Measurements from ENCODE around the gene HCFC1R1.
"Not testable (repeated sequence)": the region's sequence is repeated elsewhere in the genome, so short reads cannot be mapped to it uniquely, and the experiment has no call there.

HCFC1R1 gene

GRCh38 chr16:3023669-3024478 lies at the start of gene HCFC1R1, which contains the start of gene THOC6:
TSS of gene HCFC1R1 (minus strand) at chr16:3023942. CDS start at chr16:3023941, 1 bp downstream.
TSS of gene THOC6 (plus strand) at chr16:3024035. CDS start at chr16:3024327, 292 bp downstream.
- DNase-seq = peak; percentile 80 to 85

GRCh38 chr16:3073448-3073847 lies 49.7 kb upstream of the HCFC1R1 start:
- no peak for DNase-seq

- not testable (repeated sequence) for DNase-seq
Measured at GRCh38 chr16:3072576-3073263, 49.0 kb upstream of the HCFC1R1 start.

- not testable (repeated sequence) for DNase-seq
Measured at GRCh38 chr16:3072148-3072547, 48.4 kb upstream of the HCFC1R1 start.

GRCh38 chr16:3071655-3072054 lies 47.9 kb upstream of the HCFC1R1 start:
- no peak for DNase-seq

GRCh38 chr16:3070608-3071111 lies 46.9 kb upstream of the HCFC1R1 start:
- no peak for DNase-seq

- DNase-seq = not testable (repeated sequence)
Measured at GRCh38 chr16:3069146-3069545, 45.4 kb upstream of the HCFC1R1 start.

GRCh38 chr16:3068487-3068886 lies 44.7 kb upstream of the HCFC1R1 start:
- DNase-seq = no peak

GRCh38 chr16:3066440-3066748 lies 42.7 kb upstream of the HCFC1R1 start:
- no peak for DNase-seq

GRCh38 chr16:3065742-3066439 lies 42.1 kb upstream of the HCFC1R1 start:
- no peak for DNase-seq

- DNase-seq = no peak
Measured at GRCh38 chr16:3065069-3065741, 41.5 kb upstream of the HCFC1R1 start, which contains the start of gene IL32. TSS of gene IL32 (plus strand) at chr16:3065640. CDS start at chr16:3065812, 172 bp downstream.

GRCh38 chr16:3063625-3064386 lies 40.1 kb upstream of the HCFC1R1 start:
- DNase-seq = no peak

GRCh38 chr16:3062553-3062952 lies 38.8 kb upstream of the HCFC1R1 start:
- no peak for DNase-seq

- DNase-seq = no peak
Measured at GRCh38 chr16:3060339-3061127, 36.8 kb upstream of the HCFC1R1 start.

GRCh38 chr16:3059723-3060242 lies 36.0 kb upstream of the HCFC1R1 start:
- DNase-seq = no peak

- DNase-seq = peak in 1 of 2 experiments; percentile 23
Measured at GRCh38 chr16:3059041-3059722, 35.4 kb upstream of the HCFC1R1 start.

- no peak for DNase-seq
Measured at GRCh38 chr16:3058139-3059030, 34.6 kb upstream of the HCFC1R1 start.

GRCh38 chr16:3057181-3058138 lies 33.7 kb upstream of the HCFC1R1 start:
- no peak for DNase-seq

All from cerebellar nuclear complex (tissue), 1 donor.